B cell (primary cell): ENCODE results near the gene DTNA. TPM values are rescaled to one million over a fixed set of nuclear protein-coding genes. Genes with fewer than 3 reads are reported as not detected.

Source experiments
- ATAC-seq: fragments of 200-7000 bp; cut with Tn5 transposase; one replicate; pipeline ENCODE4 v1.10.0; 2021; ENCODE audit warnings: low read depth, mild to moderate bottlenecking, moderate number of reproducible peaks, moderate library complexity
- CTCF ChIA-PET: fragments of 350-600 bp; sonication (Branson Sonifier 250); formaldehyde crosslinking; loops from one replicate; lab custom pipeline; 2021; ENCODE audit warnings: antibody characterized with exemption, inconsistent platforms; lab: Charles Lee
- POLR2A ChIA-PET: fragments of 350-600 bp; sonication (Branson Sonifier 250); formaldehyde crosslinking; loops from one replicate; lab custom pipeline; 2021; ENCODE audit warnings: antibody characterized with exemption; lab: Charles Lee
- DNase-seq: peaks from one replicate; pipeline ENCODE4 v3.0.0; 2013
- H2AFZ ChIP-seq: 2 replicates; pipeline ENCODE4 v1.6.1; 2012; ENCODE audit warnings: mild to moderate bottlenecking, low read depth, low read length; ENCODE audit not compliant: insufficient read depth, poor library complexity, severe bottlenecking
- H3K27ac ChIP-seq, 2 donors: 1 replicate in 1 of 2; 2 replicates in 1 of 2; pipeline ENCODE4 v1.5.1; 2012 to 2013; ENCODE audit warnings: low read length in 2 of 2, mild to moderate bottlenecking in 2 of 2, moderate library complexity in 1 of 2
- H3K27me3 ChIP-seq, 4 experiments: fragments of 200-600 bp in 1 of 4; sonication (generic) in 1 of 4; replicated peaks in 1 of 4; 1 replicate in 2 of 4; 2 replicates in 2 of 4; pipeline versions ENCODE4 v1.6.1 to v1.7.0; 2013 to 2016; ENCODE audit warnings: low read length in 3 of 4, mild to moderate bottlenecking in 2 of 4, mixed read lengths in 1 of 4, moderate library complexity in 1 of 4; ENCODE audit not compliant: insufficient read depth in 4 of 4, control insufficient read depth in 3 of 4; ENCODE audit errors: control extremely low read depth in 1 of 4
- H3K36me3 ChIP-seq, 2 experiments: replicated peaks in 1 of 2; 1 replicate in 1 of 2; 2 replicates in 1 of 2; pipeline versions ENCODE4 v1.6.1 to v1.7.1; 2013; ENCODE audit warnings: low read length in 1 of 2; ENCODE audit not compliant: insufficient read depth in 2 of 2, control insufficient read depth in 1 of 2; ENCODE audit errors: control extremely low read depth in 1 of 2, extremely low read depth in 1 of 2
- H3K4me1 ChIP-seq, 2 donors: fragments of 200-600 bp in 1 of 2; sonication (generic) in 1 of 2; 1 replicate in 1 of 2; 2 replicates in 1 of 2; pipeline versions ENCODE4 v1.5.1 to v1.6.1; 2013 to 2017; ENCODE audit warnings: low read length in 2 of 2; ENCODE audit not compliant: control insufficient read depth in 2 of 2, insufficient read depth in 2 of 2
- H3K4me2 ChIP-seq: replicated peaks from 2 replicates; pipeline ENCODE3; 2012; ENCODE audit warnings: mild to moderate bottlenecking, low read depth, low read length; ENCODE audit not compliant: poor library complexity, severe bottlenecking
- H3K4me3 ChIP-seq, 5 experiments: fragments of 200-600 bp in 1 of 5; sonication (generic) in 1 of 5; 1 replicate in 3 of 5; 2 replicates in 2 of 5; pipeline versions ENCODE4 v1.5.1 to v1.7.0; 2011 to 2016; ENCODE audit warnings: low read length in 4 of 5, mild to moderate bottlenecking in 4 of 5, low read depth in 2 of 5, control low read depth in 1 of 5, moderate library complexity in 1 of 5; ENCODE audit not compliant: insufficient read depth in 1 of 5; ENCODE audit errors: control extremely low read depth in 1 of 5, extremely low read depth in 1 of 5
- H3K79me2 ChIP-seq: fragments of 200-600 bp; sonication (generic); one replicate; pipeline ENCODE4 v1.6.0; 2016; ENCODE audit warnings: low read length; ENCODE audit not compliant: control insufficient read depth, insufficient read depth
- H3K9ac ChIP-seq: fragments of 200-600 bp; sonication (generic); 2 replicates; pipeline ENCODE4 v1.6.1; 2017; ENCODE audit warnings: mild to moderate bottlenecking, low read length, moderate library complexity
- H3K9me3 ChIP-seq, 3 donors: one replicate each; pipeline versions ENCODE4 v1.6.1 to v1.7.1; 2013; ENCODE audit warnings: low read length in 2 of 3; ENCODE audit not compliant: control insufficient read depth in 2 of 3, insufficient read depth in 1 of 3; ENCODE audit errors: control extremely low read depth in 1 of 3
- H4K20me1 ChIP-seq: 2 replicates; pipeline ENCODE4 v1.6.0; 2012; ENCODE audit warnings: mild to moderate bottlenecking, low read length; ENCODE audit not compliant: insufficient read depth, control insufficient read depth, poor library complexity, severe bottlenecking
- H3K27ac Mint-ChIP-seq: one replicate; pipeline ENCODE4 v1.8.0; 2021; ENCODE audit warnings: mixed read lengths
- H3K27me3 Mint-ChIP-seq: one replicate; pipeline ENCODE4 v1.8.0; 2021; ENCODE audit warnings: mixed read lengths
- H3K4me1 Mint-ChIP-seq: one replicate; pipeline ENCODE4 v1.8.0; 2021; ENCODE audit warnings: mixed read lengths
- H3K4me3 Mint-ChIP-seq: one replicate; pipeline ENCODE4 v1.8.0; 2021; ENCODE audit warnings: mixed read lengths
- H3K9me3 Mint-ChIP-seq: one replicate; pipeline ENCODE4 v1.8.0; 2022; ENCODE audit warnings: mixed read lengths; ENCODE audit not compliant: insufficient read depth
- CTCF ChIP-seq: fragments of 200-600 bp; IDR thresholded peaks from one replicate; pipeline ENCODE4 v1.8.0; 2022; ENCODE audit warnings: antibody characterized with exemption, mild to moderate bottlenecking
- EZH2 ChIP-seq: IDR thresholded peaks from 2 replicates; pipeline ENCODE4 v1.6.1; 2012; ENCODE audit warnings: borderline replicate concordance, low read depth, mild to moderate bottlenecking, moderate library complexity, low read length; ENCODE audit not compliant: insufficient read depth, poor library complexity, severe bottlenecking
- WGBS: methylation state at CpG from one replicate; pipeline ENCODE4 v1.1.5; 2013; ENCODE audit warnings: missing lambda C conversion rate; ENCODE audit not compliant: insufficient coverage; 5-methylcytosine and 5-hydroxymethylcytosine counted together
- intact Hi-C: fragments of 100-400 bp; cut with micrococcal nuclease; formaldehyde crosslinking; loops from one replicate; pipeline ENCODE4 v1.10.0; 2022
- polyA plus RNA-seq: library from polyadenylated mRNA; depleted of rRNA; stranded (reverse); fragments of >200 nt; gene quantifications from 2 replicates; pipeline ENCODE4 v1.2.3, GENCODE V29; 2012
- total RNA-seq, 2 donors: library from RNA; stranded (reverse); fragments of 120-200 nt in 1 of 2; gene quantifications; 1 replicate in 1 of 2; 2 replicates in 1 of 2; pipeline versions ENCODE4 v1.2.3 to v1.2.4, GENCODE V29; 2013 to 2022

DTNA gene
- total and polyA plus RNA-seq, 2 donors (not counting 1 experiment from before 2014, with no cell fraction given): not detected

GRCh38 chr18:34932792-34933466 lies 222.8 kb downstream of the DTNA start:
- Histone ChIP-seq H2AFZ (no peak overlapping the region), H3K36me3 (no peaks in the 10 kb centered on the region), H4K20me1 (no peaks in the 10 kb centered on the region), H3K9ac (no peak overlapping the region), H3K4me2 (no peak overlapping the region), H3K79me2 (no peaks in the 10 kb centered on the region), H3K27ac (no peak overlapping the region), H3K4me3 (no peak overlapping the region), H3K4me1 (no peaks in the 10 kb centered on the region), H3K9me3 (no peaks in the 10 kb centered on the region), H3K27me3 (no peaks in the 10 kb centered on the region)
- Mint-ChIP-seq H3K27ac (no peak overlapping the region), H3K4me3 (no peak overlapping the region), H3K27me3 (peaks cover 9% of the 10 kb centered on the region), H3K4me1 (no peaks in the 10 kb centered on the region), H3K9me3 (no peaks in the 10 kb centered on the region)
- no CpG with 5 or more reads among the region's 4 CpGs for WGBS
- intact Hi-C loops: no loop called here
- ATAC-seq: no peak
- POLR2A ChIA-PET: no interaction called here
- no peak for DNase-seq
- TF ChIP-seq EZH2 (no peak), CTCF (no peak)
- CTCF ChIA-PET: no interaction called here

GRCh38 chr18:34933909-34934661 lies 224.0 kb downstream of the DTNA start:
- ChIA-PET POLR2A (no interaction called here), CTCF (no interaction called here)
- Mint-ChIP-seq H3K4me3 (no peak overlapping the region), H3K4me1 (no peaks in the 10 kb centered on the region), H3K27me3 (peaks cover 13% of the 10 kb centered on the region), H3K9me3 (no peaks in the 10 kb centered on the region), H3K27ac (no peak overlapping the region)
- ATAC-seq (no peak), DNase-seq (no peak)
- intact Hi-C loops: no loop called here
- H3K27ac ChIP-seq: no peak overlapping the region
- H3K9ac ChIP-seq: no peak overlapping the region
- WGBS: no CpG with 5 or more reads among the region's 1 CpG
- H2AFZ ChIP-seq: no peak overlapping the region
- no peak overlapping the region for H3K4me3 ChIP-seq
- no peaks in the 10 kb centered on the region for H4K20me1 ChIP-seq
- H3K36me3 ChIP-seq: no peaks in the 10 kb centered on the region
- no peaks in the 10 kb centered on the region for H3K27me3 ChIP-seq
- no peak for TF ChIP-seq CTCF
- TF ChIP-seq EZH2: no peak
- no peaks in the 10 kb centered on the region for H3K79me2 ChIP-seq
- H3K4me2 ChIP-seq: no peak overlapping the region
- H3K4me1 ChIP-seq: no peaks in the 10 kb centered on the region
- H3K9me3 ChIP-seq: no peaks in the 10 kb centered on the region
